Measurements from ENCODE around the gene CKAP4. TPM values are rescaled to one million over a fixed set of nuclear protein-coding genes. Genes with fewer than 3 reads are reported as not detected.

CKAP4 gene
- total and polyA plus RNA-seq, 2 of the 13 experiments (the other 11 are each of a cell fraction or from before 2014, with no cell fraction given): 39.2 to 70.2 TPM

DNA sequence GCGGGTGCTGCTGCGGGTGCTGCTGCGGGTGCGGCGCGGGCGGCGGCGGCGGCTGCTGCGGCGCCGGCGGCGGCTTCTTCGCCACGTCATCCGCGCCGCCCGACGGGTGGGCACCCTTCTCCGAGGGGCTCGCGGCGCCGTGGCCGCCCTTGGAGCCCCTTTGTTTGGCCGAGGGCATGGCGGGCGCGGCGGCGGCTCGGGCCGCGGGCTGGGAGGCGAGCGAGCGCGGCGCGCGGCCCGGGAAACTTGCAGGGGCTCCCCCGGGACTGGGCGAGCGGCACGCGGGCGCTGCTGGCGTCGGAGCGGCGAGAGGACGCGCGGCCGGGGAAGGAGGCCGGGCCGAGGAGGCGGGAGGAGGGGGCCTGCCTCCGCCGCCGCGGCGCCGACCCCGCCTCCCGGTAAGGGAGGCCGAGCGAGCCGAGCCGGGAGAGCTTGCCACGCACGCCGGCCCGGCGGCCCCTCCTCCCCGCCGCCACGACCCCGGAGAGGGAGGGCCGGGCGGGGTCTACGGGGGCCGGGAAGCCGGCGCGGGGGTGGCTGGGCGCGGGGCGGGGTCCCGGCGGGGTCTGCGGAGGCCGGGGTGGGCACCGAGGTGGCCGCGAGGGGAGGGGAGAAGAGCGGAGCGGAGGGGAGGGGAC, at the start of gene CKAP4 (continued):
- TF ChIP-seq ZNF451 (CRISPR knock-in tag; IDR thresholded peaks at IDR 0.05): 0 out of 2 replicates have a peak, but pooled peaks have one; percentile 24
- TF ChIP-seq ZNF777 (CRISPR knock-in tag; IDR thresholded peaks at IDR 0.05): peak; percentile 80
- TF ChIP-seq THAP8 (CRISPR knock-in tag; IDR thresholded peaks at IDR 0.05; ENCODE audit: borderline replicate concordance): no peak
- no peak for TF ChIP-seq DNMT3B (CRISPR knock-in tag; conservative IDR thresholded peaks at IDR 0.05)
- TF ChIP-seq, protein P1, sequence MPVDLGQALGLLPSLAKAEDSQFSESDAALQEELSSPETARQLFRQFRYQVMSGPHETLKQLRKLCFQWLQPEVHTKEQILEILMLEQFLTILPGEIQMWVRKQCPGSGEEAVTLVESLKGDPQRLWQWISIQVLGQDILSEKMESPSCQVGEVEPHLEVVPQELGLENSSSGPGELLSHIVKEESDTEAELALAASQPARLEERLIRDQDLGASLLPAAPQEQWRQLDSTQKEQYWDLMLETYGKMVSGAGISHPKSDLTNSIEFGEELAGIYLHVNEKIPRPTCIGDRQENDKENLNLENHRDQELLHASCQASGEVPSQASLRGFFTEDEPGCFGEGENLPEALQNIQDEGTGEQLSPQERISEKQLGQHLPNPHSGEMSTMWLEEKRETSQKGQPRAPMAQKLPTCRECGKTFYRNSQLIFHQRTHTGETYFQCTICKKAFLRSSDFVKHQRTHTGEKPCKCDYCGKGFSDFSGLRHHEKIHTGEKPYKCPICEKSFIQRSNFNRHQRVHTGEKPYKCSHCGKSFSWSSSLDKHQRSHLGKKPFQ (CRISPR knock-in tag; IDR thresholded peaks at IDR 0.05; ENCODE audit: insufficient replicate concordance): no peak
- TF ChIP-seq PRDM10 (CRISPR knock-in tag; IDR thresholded peaks at IDR 0.05; ENCODE audit: low read depth): no peak
- TF ChIP-seq, protein P2, sequence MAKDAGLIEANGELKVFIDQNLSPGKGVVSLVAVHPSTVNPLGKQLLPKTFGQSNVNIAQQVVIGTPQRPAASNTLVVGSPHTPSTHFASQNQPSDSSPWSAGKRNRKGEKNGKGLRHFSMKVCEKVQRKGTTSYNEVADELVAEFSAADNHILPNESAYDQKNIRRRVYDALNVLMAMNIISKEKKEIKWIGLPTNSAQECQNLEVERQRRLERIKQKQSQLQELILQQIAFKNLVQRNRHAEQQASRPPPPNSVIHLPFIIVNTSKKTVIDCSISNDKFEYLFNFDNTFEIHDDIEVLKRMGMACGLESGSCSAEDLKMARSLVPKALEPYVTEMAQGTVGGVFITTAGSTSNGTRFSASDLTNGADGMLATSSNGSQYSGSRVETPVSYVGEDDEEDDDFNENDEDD (CRISPR knock-in tag; IDR thresholded peaks at IDR 0.05; ENCODE audit: borderline replicate concordance): peak; percentile 31; the same call in 1 of the 2 replicates
- no peak for TF ChIP-seq HNRNPUL1 (IDR thresholded peaks at IDR 0.05; ENCODE audit: low read depth, low read length)
- TF ChIP-seq MLLT10 (CRISPR knock-in tag; IDR thresholded peaks at IDR 0.05): no peak
- no peak; the same call in 1 of the 2 replicates for TF ChIP-seq SAP130 (CRISPR knock-in tag; IDR thresholded peaks at IDR 0.05; ENCODE audit: low read depth)
- no peak for TF ChIP-seq PHF8 (CRISPR knock-in tag; IDR thresholded peaks at IDR 0.05)
- peak; percentile 57; the same call in 1 of the 2 replicates for TF ChIP-seq CENPT (CRISPR knock-in tag; IDR thresholded peaks at IDR 0.05; ENCODE audit: low read depth)
- TF ChIP-seq ZNF589 (CRISPR knock-in tag; conservative IDR thresholded peaks at IDR 0.05): no peak

Measured in HepG2 (cell line).